Measurements from ENCODE around the gene GHR. TPM values are rescaled to one million over a fixed set of nuclear protein-coding genes. Genes with fewer than 3 reads are reported as not detected.

The GHR gene
- total RNA-seq, 4 donors from 2014 or later: 2.0 to 6.0 (median 3.8) TPM

DNA sequence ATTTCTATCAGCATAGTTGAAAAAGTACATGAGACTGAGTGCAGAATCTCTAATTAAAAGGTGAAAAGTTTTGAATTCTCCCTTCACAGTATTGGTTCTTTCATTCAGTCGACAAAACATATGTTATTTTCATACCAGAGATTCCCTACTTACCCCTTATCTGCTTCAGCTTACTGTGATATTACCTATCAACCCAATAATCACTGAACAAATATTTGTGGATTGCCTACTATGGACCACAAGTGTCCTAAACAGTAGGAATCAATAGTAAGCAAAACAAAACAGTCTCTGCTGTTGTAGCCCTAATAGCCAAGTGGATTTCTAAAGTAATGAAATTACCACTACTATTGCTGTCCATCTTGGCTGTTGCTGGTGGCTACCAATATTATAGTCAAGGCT, 344.9 kb downstream of the GHR start:
- 13 to 22% methylated on average over 1 of the region's 1 CpG for WGBS, 2 donors

GRCh38 chr5:42770003-42770402, 346.8 kb downstream of the GHR start:
- no peak for DNase-seq
- no peak overlapping the region for H3K27ac ChIP-seq
- H3K4me3 ChIP-seq: no peak overlapping the region
- intact Hi-C loops (cut with DNase I): no loop called here
- TF ChIP-seq, protein P1, sequence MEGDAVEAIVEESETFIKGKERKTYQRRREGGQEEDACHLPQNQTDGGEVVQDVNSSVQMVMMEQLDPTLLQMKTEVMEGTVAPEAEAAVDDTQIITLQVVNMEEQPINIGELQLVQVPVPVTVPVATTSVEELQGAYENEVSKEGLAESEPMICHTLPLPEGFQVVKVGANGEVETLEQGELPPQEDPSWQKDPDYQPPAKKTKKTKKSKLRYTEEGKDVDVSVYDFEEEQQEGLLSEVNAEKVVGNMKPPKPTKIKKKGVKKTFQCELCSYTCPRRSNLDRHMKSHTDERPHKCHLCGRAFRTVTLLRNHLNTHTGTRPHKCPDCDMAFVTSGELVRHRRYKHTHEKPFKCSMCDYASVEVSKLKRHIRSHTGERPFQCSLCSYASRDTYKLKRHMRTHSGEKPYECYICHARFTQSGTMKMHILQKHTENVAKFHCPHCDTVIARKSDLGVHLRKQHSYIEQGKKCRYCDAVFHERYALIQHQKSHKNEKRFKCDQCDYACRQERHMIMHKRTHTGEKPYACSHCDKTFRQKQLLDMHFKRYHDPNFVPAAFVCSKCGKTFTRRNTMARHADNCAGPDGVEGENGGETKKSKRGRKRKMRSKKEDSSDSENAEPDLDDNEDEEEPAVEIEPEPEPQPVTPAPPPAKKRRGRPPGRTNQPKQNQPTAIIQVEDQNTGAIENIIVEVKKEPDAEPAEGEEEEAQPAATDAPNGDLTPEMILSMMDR (IDR thresholded peaks at IDR 0.05): no peak
- no peak for TF ChIP-seq POLR2A (IDR thresholded peaks at IDR 0.05)
- H3K9me3 ChIP-seq: no peaks in the 10 kb centered on the region
- no peaks in the 10 kb centered on the region for H3K36me3 ChIP-seq
- H3K4me1 ChIP-seq: peaks cover 0 to 5% (median 0%) of the 10 kb centered on the region in 3 donors
- H3K27me3 ChIP-seq: no peaks in the 10 kb centered on the region

More for the DNA sequence above, 344.9 kb downstream of the GHR start:
- no peak for DNase-seq
- Histone ChIP-seq H3K27me3 (no peaks in the 10 kb centered on the region), H3K4me3 (no peak overlapping the region), H3K9me3 (no peaks in the 10 kb centered on the region), H3K4me1 (peaks cover 0 to 5% (median 0%) of the 10 kb centered on the region in 3 donors), H3K36me3 (no peaks in the 10 kb centered on the region), H3K27ac (no peak overlapping the region)
- intact Hi-C loops (cut with DNase I): no loop called here
- TF ChIP-seq, protein P1 (IDR thresholded peaks at IDR 0.05): no peak
- TF ChIP-seq POLR2A (IDR thresholded peaks at IDR 0.05): no peak
